Mesenchymal stem cell (in vitro differentiated cells and primary cell): ENCODE measurements around the gene OR6C2. TPM values are rescaled to one million over a fixed set of nuclear protein-coding genes. Genes with fewer than 3 reads are reported as not detected.

ENCODE experiments used
- DNase-seq: peaks from one replicate; pipeline ENCODE4 v3.0.0-alpha.2; 2013
- H2AFZ ChIP-seq: one replicate; pipeline ENCODE4 v1.6.1; 2013; ENCODE audit warnings: low read depth, mild to moderate bottlenecking, control low read depth, inconsistent platforms, low read length, moderate library complexity
- H2AK5ac ChIP-seq: 2 replicates; pipeline ENCODE4 v1.6.1; 2013; ENCODE audit warnings: low read length, moderate library complexity, mild to moderate bottlenecking, inconsistent platforms; ENCODE audit not compliant: severe bottlenecking
- H2BK120ac ChIP-seq: one replicate; pipeline ENCODE4 v1.6.1; 2013; ENCODE audit warnings: low read depth, mild to moderate bottlenecking, inconsistent platforms, low read length, moderate library complexity
- H2BK12ac ChIP-seq, 2 experiments: one replicate each; pipeline ENCODE4 v1.6.1; 2013; ENCODE audit warnings: inconsistent platforms in 2 of 2, low read length in 2 of 2, mild to moderate bottlenecking in 2 of 2, moderate library complexity in 2 of 2, control low read depth in 1 of 2
- H2BK15ac ChIP-seq: one replicate; pipeline ENCODE4 v1.6.1; 2013; ENCODE audit warnings: mild to moderate bottlenecking, low read depth, inconsistent platforms; ENCODE audit not compliant: poor library complexity, severe bottlenecking
- H2BK5ac ChIP-seq: 2 replicates; pipeline ENCODE4 v1.6.1; 2013; ENCODE audit warnings: low read depth, mild to moderate bottlenecking, low read length, control low read depth, inconsistent platforms; ENCODE audit not compliant: poor library complexity, severe bottlenecking
- H3K14ac ChIP-seq, 2 experiments: one replicate each; pipeline ENCODE4 v1.6.1; 2013; ENCODE audit warnings: inconsistent platforms in 2 of 2, low read length in 2 of 2, control low read depth in 1 of 2, mild to moderate bottlenecking in 1 of 2, moderate library complexity in 1 of 2
- H3K18ac ChIP-seq, 2 experiments: one replicate each; pipeline ENCODE4 v1.6.1; 2013; ENCODE audit warnings: inconsistent platforms in 2 of 2, low read length in 2 of 2, control low read depth in 1 of 2, low read depth in 1 of 2, mild to moderate bottlenecking in 1 of 2
- H3K23ac ChIP-seq, 2 experiments: one replicate each; pipeline ENCODE4 v1.6.1; 2013; ENCODE audit warnings: inconsistent platforms in 2 of 2, low read length in 2 of 2, mild to moderate bottlenecking in 2 of 2, moderate library complexity in 2 of 2, control low read depth in 1 of 2
- H3K27ac ChIP-seq: 2 replicates; pipeline ENCODE4 v1.5.1; 2013; ENCODE audit warnings: mild to moderate bottlenecking, moderate library complexity, low read length, control low read depth, inconsistent platforms; ENCODE audit not compliant: poor library complexity, severe bottlenecking
- H3K27me3 ChIP-seq, 2 experiments: 2 replicates each; pipeline versions ENCODE4 v1.6.1 to v1.7.0; 2013; ENCODE audit warnings: low read length in 2 of 2, mild to moderate bottlenecking in 2 of 2, moderate library complexity in 2 of 2, control low read depth in 1 of 2, inconsistent platforms in 1 of 2; ENCODE audit not compliant: control insufficient read depth in 1 of 2, insufficient read depth in 1 of 2
- H3K36me3 ChIP-seq, 2 experiments: 2 replicates each; pipeline versions ENCODE4 v1.6.1 to v1.7.0; 2013; ENCODE audit warnings: low read length in 2 of 2, control low read depth in 1 of 2, inconsistent platforms in 1 of 2, low read depth in 1 of 2, mild to moderate bottlenecking in 1 of 2; ENCODE audit not compliant: insufficient read depth in 2 of 2, control insufficient read depth in 1 of 2
- H3K4ac ChIP-seq, 2 experiments: one replicate each; pipeline ENCODE4 v1.6.1; 2013; ENCODE audit warnings: inconsistent platforms in 2 of 2, low read length in 2 of 2, mild to moderate bottlenecking in 2 of 2, moderate library complexity in 2 of 2, control low read depth in 1 of 2, low read depth in 1 of 2
- H3K4me1 ChIP-seq: 2 replicates; pipeline ENCODE4 v1.6.1; 2013; ENCODE audit warnings: low read depth, low read length, control low read depth; ENCODE audit not compliant: control insufficient read depth, insufficient read depth
- H3K4me2 ChIP-seq: 2 replicates; pipeline ENCODE4 v1.6.1; 2013; ENCODE audit warnings: low read length, mild to moderate bottlenecking, inconsistent platforms; ENCODE audit not compliant: poor library complexity, severe bottlenecking
- H3K4me3 ChIP-seq, 2 experiments: 2 replicates each; pipeline versions ENCODE4 v1.5.1 to v1.7.0; 2013; ENCODE audit warnings: low read length in 2 of 2, mild to moderate bottlenecking in 2 of 2, control low read depth in 1 of 2, low read depth in 1 of 2; ENCODE audit not compliant: insufficient read depth in 1 of 2
- H3K79me1 ChIP-seq: replicated peaks from 2 replicates; pipeline ENCODE4 v1.6.1; 2013; ENCODE audit warnings: mild to moderate bottlenecking, control low read depth, low read length, inconsistent platforms; ENCODE audit not compliant: poor library complexity, severe bottlenecking
- H3K9ac ChIP-seq: 2 replicates; pipeline ENCODE4 v1.7.0; 2013; ENCODE audit warnings: mild to moderate bottlenecking, low read length, moderate library complexity
- H3K9me3 ChIP-seq: 2 replicates; pipeline ENCODE4 v1.7.0; 2013; ENCODE audit warnings: mild to moderate bottlenecking, low read length; ENCODE audit not compliant: control insufficient read depth
- H4K8ac ChIP-seq: one replicate; pipeline ENCODE4 v1.6.1; 2013; ENCODE audit warnings: inconsistent platforms, mild to moderate bottlenecking, low read length, moderate library complexity
- H4K91ac ChIP-seq: one replicate; pipeline ENCODE4 v1.6.1; 2013; ENCODE audit warnings: mild to moderate bottlenecking, low read length, inconsistent platforms
- WGBS: methylation state at CpG from one replicate; pipeline ENCODE4 v1.1.7; 2013; ENCODE audit warnings: mixed read lengths; 5-methylcytosine and 5-hydroxymethylcytosine counted together
- polyA plus RNA-seq, 2 experiments: library from polyadenylated mRNA; stranded (reverse); fragments of 200-250 nt; gene quantifications; one replicate each; pipeline ENCODE4 v1.2.3, GENCODE V29; 2013

The OR6C2 gene
- polyA plus RNA-seq (2013, experiment 1 of 2): not detected
- polyA plus RNA-seq (2013, experiment 2 of 2): not detected

GRCh38 chr12:55443776-55444175, at the start of gene OR6C2:
Gene OR6C2 (plus strand): TSS chr12:55444076. CDS start chr12:55452214, 8,138 bp downstream.
- Histone ChIP-seq H2BK120ac (no peak within 1 kb of the TSS), H3K4ac (no peak within 1 kb of the TSS), H2BK12ac (no peak within 1 kb of the TSS), H2BK5ac (no peak within 1 kb of the TSS), H3K18ac (no peak within 1 kb of the TSS), H3K23ac (no peak within 1 kb of the TSS), H3K27me3 (no peaks in the 10 kb centered on the region), H2BK15ac (no peak within 1 kb of the TSS), H4K91ac (no peak within 1 kb of the TSS), H3K79me1 (no peaks in the 10 kb centered on the region), H3K27ac (no peak within 1 kb of the TSS), H3K14ac (no peak within 1 kb of the TSS), H3K9me3 (no peaks in the 10 kb centered on the region), H2AFZ (no peak within 1 kb of the TSS), H4K8ac (no peak within 1 kb of the TSS), H2AK5ac (no peak within 1 kb of the TSS), H3K9ac (no peak within 1 kb of the TSS), H3K4me2 (no peak within 1 kb of the TSS), H3K36me3 (no peaks in the 10 kb centered on the region), H3K4me3 (no peak within 1 kb of the TSS), H3K4me1 (no peaks in the 10 kb centered on the region)
- WGBS: no CpG with 5 or more reads among the region's 2 CpGs
- no peak for DNase-seq

DNA sequence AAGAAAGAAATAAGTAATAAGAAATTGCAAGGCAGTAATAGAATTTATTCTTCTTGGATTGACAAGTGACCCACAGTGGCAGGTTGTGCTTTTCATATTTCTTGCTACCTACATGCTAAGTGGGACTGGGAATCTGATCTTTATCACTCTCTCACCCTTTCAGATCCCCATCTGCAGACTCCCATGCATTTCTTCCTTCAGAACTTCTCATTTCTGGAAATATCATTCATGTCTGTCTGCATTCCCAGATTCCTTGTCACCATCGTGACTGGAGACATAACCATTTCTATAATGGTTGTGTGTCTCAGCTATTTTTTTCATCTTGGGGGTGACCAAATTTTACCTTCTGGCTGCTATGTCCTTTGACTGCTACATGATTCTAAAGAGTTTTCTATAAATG, 47.5 kb upstream of the OR6C2 start:
- no peak for DNase-seq
- Histone ChIP-seq H3K23ac (no peak overlapping the region), H3K4me1 (no peaks in the 10 kb centered on the region), H3K9me3 (no peaks in the 10 kb centered on the region), H3K9ac (no peak overlapping the region), H2BK12ac (no peak overlapping the region), H3K14ac (no peak overlapping the region), H2AK5ac (no peak overlapping the region), H3K4me3 (no peak overlapping the region), H2AFZ (no peak overlapping the region), H2BK5ac (no peak overlapping the region), H3K27me3 (no peaks in the 10 kb centered on the region), H3K27ac (no peak overlapping the region), H4K91ac (no peak overlapping the region), H3K4ac (no peak overlapping the region), H3K79me1 (no peaks in the 10 kb centered on the region), H3K18ac (no peak overlapping the region), H4K8ac (no peak overlapping the region), H2BK15ac (no peak overlapping the region), H2BK120ac (no peak overlapping the region), H3K36me3 (no peaks in the 10 kb centered on the region), H3K4me2 (no peak overlapping the region)
- no CpG with 5 or more reads among the region's 1 CpG for WGBS

DNA sequence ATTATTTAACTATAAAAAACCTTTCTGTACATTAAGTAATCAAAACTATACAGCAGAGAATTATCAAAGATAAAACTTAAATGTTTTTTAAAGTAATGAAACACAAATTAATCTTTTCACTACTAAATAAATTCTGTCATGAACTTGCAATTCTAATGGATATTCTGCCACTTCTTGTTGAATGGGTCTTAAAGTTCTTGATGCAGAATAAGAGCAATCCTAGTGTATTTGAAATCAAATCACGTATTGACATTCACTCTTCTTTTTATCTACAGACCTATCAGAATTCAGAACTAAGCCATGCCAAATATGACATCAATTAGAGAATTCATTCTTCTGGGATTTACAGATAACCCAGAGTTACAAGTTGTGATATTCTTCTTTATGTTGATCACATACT, 43.6 kb upstream of the OR6C2 start, which contains the start of gene OR6C65:
Gene OR6C65 (plus strand): TSS at position 301 of the 400 bp plus-strand sequence. CDS start 0 bp downstream, at position 301.
- Histone ChIP-seq H3K14ac (no peak within 1 kb of the TSS), H2AK5ac (no peak within 1 kb of the TSS), H3K4ac (no peak within 1 kb of the TSS), H3K23ac (no peak within 1 kb of the TSS), H3K4me1 (no peaks in the 10 kb centered on the region), H2BK12ac (no peak within 1 kb of the TSS), H3K9ac (no peak within 1 kb of the TSS), H3K9me3 (no peaks in the 10 kb centered on the region), H3K4me2 (no peak within 1 kb of the TSS), H3K27ac (no peak within 1 kb of the TSS), H2BK15ac (no peak within 1 kb of the TSS), H3K4me3 (no peak within 1 kb of the TSS), H2BK5ac (no peak within 1 kb of the TSS), H3K27me3 (no peaks in the 10 kb centered on the region), H2BK120ac (no peak within 1 kb of the TSS), H2AFZ (no peak within 1 kb of the TSS), H3K36me3 (no peaks in the 10 kb centered on the region), H4K8ac (no peak within 1 kb of the TSS), H3K79me1 (no peaks in the 10 kb centered on the region), H4K91ac (no peak within 1 kb of the TSS), H3K18ac (no peak within 1 kb of the TSS)
- no peak for DNase-seq
- 100% methylated on average over 1 of the region's 1 CpG for WGBS

DNA sequence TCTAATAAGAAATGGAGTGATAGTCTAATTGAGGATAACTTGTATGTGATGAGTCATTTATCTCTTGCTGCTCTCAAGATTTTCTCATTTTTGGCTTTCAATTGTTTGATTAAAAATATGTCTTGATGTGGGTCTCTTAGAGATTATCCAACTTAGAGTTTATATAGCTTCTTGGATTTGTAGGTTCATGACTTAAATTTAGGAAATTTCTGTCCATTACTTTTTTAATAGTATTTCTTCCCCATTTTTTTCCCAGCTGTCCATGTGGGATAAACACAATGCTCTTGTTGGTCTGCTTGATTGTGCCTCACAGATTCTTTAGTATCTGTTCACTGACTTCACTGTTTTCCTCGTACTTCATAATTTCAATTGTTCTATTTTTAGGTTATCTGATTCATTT, 36.0 kb upstream of the OR6C2 start:
- no peak overlapping the region for H3K4me3 ChIP-seq
- H3K4me2 ChIP-seq: no peak overlapping the region
- H3K4me1 ChIP-seq: no peaks in the 10 kb centered on the region
- H3K23ac ChIP-seq: no peak overlapping the region
- no peak overlapping the region for H3K4ac ChIP-seq
- no peak for DNase-seq
- H3K27ac ChIP-seq: no peak overlapping the region
- H2BK15ac ChIP-seq: no peak overlapping the region
- no peak overlapping the region for H3K14ac ChIP-seq
- H3K9me3 ChIP-seq: peaks cover 11% of the 10 kb centered on the region
- H4K91ac ChIP-seq: no peak overlapping the region
- H2AK5ac ChIP-seq: no peak overlapping the region
- H3K36me3 ChIP-seq: no peaks in the 10 kb centered on the region
- no peak overlapping the region for H4K8ac ChIP-seq
- no peak overlapping the region for H2BK12ac ChIP-seq
- no peak overlapping the region for H2AFZ ChIP-seq
- no peaks in the 10 kb centered on the region for H3K27me3 ChIP-seq
- H2BK5ac ChIP-seq: no peak overlapping the region
- no CpG with 5 or more reads among the region's 1 CpG for WGBS
- H3K18ac ChIP-seq: no peak overlapping the region
- H3K9ac ChIP-seq: no peak overlapping the region
- H2BK120ac ChIP-seq: no peak overlapping the region
- H3K79me1 ChIP-seq: no peaks in the 10 kb centered on the region
